Adipocyte (in vitro differentiated cells): Measurements from ENCODE around the gene NABP2.

Source experiments
- DNase-seq: peaks from one replicate; pipeline ENCODE4 v3.0.0-alpha.2; 2015; ENCODE audit warnings: low read depth
- H3K27me3 ChIP-seq: replicated peaks from 2 replicates; pipeline ENCODE4 v1.7.0; 2013; ENCODE audit warnings: mild to moderate bottlenecking, low read length, moderate library complexity; ENCODE audit not compliant: control insufficient read depth, insufficient read depth
- H3K36me3 ChIP-seq: 2 replicates; pipeline ENCODE4 v1.7.0; 2013; ENCODE audit warnings: low read length, mild to moderate bottlenecking, moderate library complexity; ENCODE audit not compliant: control insufficient read depth, insufficient read depth, severe bottlenecking
- H3K4me1 ChIP-seq: 2 replicates; pipeline ENCODE4 v1.7.0; 2013; ENCODE audit warnings: mild to moderate bottlenecking, low read length, moderate library complexity; ENCODE audit not compliant: control insufficient read depth, insufficient read depth
- H3K4me3 ChIP-seq: 2 replicates; pipeline ENCODE4 v1.7.0; 2013; ENCODE audit warnings: mild to moderate bottlenecking, low read length, moderate library complexity
- H3K9ac ChIP-seq: 2 replicates; pipeline ENCODE4 v1.7.0; 2013; ENCODE audit warnings: mild to moderate bottlenecking, low read length, moderate library complexity
- H3K9me3 ChIP-seq: 2 replicates; pipeline ENCODE4 v1.7.0; 2013; ENCODE audit warnings: mild to moderate bottlenecking, low read length, moderate library complexity; ENCODE audit not compliant: control insufficient read depth

Gene NABP2

GRCh38 chr12:56230432-56231183, 6.5 kb downstream of the NABP2 start:
- H3K9me3 ChIP-seq, result no peaks in the 10 kb centered on the region
- H3K36me3 ChIP-seq, result no peaks in the 10 kb centered on the region
- H3K4me3 ChIP-seq, result no peak overlapping the region
- no peak overlapping the region for H3K9ac ChIP-seq
- no peak for DNase-seq
- no peaks in the 10 kb centered on the region for H3K27me3 ChIP-seq
- H3K4me1 ChIP-seq, result no peaks in the 10 kb centered on the region

- H3K4me1 ChIP-seq, result no peaks in the 10 kb centered on the region
- no peaks in the 10 kb centered on the region for H3K27me3 ChIP-seq
- no peaks in the 10 kb centered on the region for H3K9me3 ChIP-seq
- H3K36me3 ChIP-seq, result no peaks in the 10 kb centered on the region
- no peak overlapping the region for H3K9ac ChIP-seq
- no peak overlapping the region for H3K4me3 ChIP-seq
- DNase-seq, result no peak
Observed at GRCh38 chr12:56231184-56231582, 7.0 kb downstream of the NABP2 start.

GRCh38 chr12:56234746-56235436, 10.7 kb downstream of the NABP2 start:
- Histone ChIP-seq H3K9me3 (no peaks in the 10 kb centered on the region), H3K36me3 (peaks cover 7% of the 10 kb centered on the region)

GRCh38 chr12:56236091-56236490, 11.9 kb downstream of the NABP2 start:
- Histone ChIP-seq H3K9me3 (no peaks in the 10 kb centered on the region), H3K27me3 (no peaks in the 10 kb centered on the region), H3K4me3 (no peak overlapping the region), H3K4me1 (no peaks in the 10 kb centered on the region), H3K36me3 (peaks cover 17% of the 10 kb centered on the region), H3K9ac (no peak overlapping the region)
- DNase-seq, result no peak

More at GRCh38 chr12:56234746-56235436, 10.7 kb downstream of the NABP2 start:
- H3K27me3 ChIP-seq, result no peaks in the 10 kb centered on the region
- no peak for DNase-seq
- H3K4me3 ChIP-seq, result no peak overlapping the region
- H3K4me1 ChIP-seq, result no peaks in the 10 kb centered on the region
- H3K9ac ChIP-seq, result no peak overlapping the region

- H3K36me3 ChIP-seq, result peaks cover 25% of the 10 kb centered on the region
- no peak overlapping the region for H3K4me3 ChIP-seq
- H3K9me3 ChIP-seq, result no peaks in the 10 kb centered on the region
- no peaks in the 10 kb centered on the region for H3K4me1 ChIP-seq
- no peak overlapping the region for H3K9ac ChIP-seq
- no peak for DNase-seq
- H3K27me3 ChIP-seq, result no peaks in the 10 kb centered on the region
Observed at GRCh38 chr12:56236985-56237384, 12.8 kb downstream of the NABP2 start.

- H3K9me3 ChIP-seq, result no peaks in the 10 kb centered on the region
- no peaks in the 10 kb centered on the region for H3K27me3 ChIP-seq
- H3K4me1 ChIP-seq, result no peaks in the 10 kb centered on the region
- peaks cover 31% of the 10 kb centered on the region for H3K36me3 ChIP-seq
- H3K4me3 ChIP-seq, result no peak overlapping the region
- no peak overlapping the region for H3K9ac ChIP-seq
- DNase-seq, result no peak
Observed at GRCh38 chr12:56237552-56237951, 13.4 kb downstream of the NABP2 start.

- peaks cover 67% of the 10 kb centered on the region for H3K36me3 ChIP-seq
Observed at GRCh38 chr12:56241424-56242303, 17.5 kb downstream of the NABP2 start.

GRCh38 chr12:56242986-56243385, 18.8 kb downstream of the NABP2 start:
- Histone ChIP-seq H3K9ac (no peak overlapping the region), H3K4me3 (no peak overlapping the region), H3K36me3 (peaks cover 79% of the 10 kb centered on the region), H3K27me3 (no peaks in the 10 kb centered on the region), H3K9me3 (no peaks in the 10 kb centered on the region), H3K4me1 (peaks cover 12% of the 10 kb centered on the region)
- no peak for DNase-seq

More at GRCh38 chr12:56241424-56242303, 17.5 kb downstream of the NABP2 start:
- Histone ChIP-seq H3K9ac (no peak overlapping the region), H3K4me1 (peaks cover 12% of the 10 kb centered on the region), H3K27me3 (no peaks in the 10 kb centered on the region), H3K4me3 (no peak overlapping the region), H3K9me3 (no peaks in the 10 kb centered on the region)
- no peak for DNase-seq

GRCh38 chr12:56243731-56244181, 19.6 kb downstream of the NABP2 start:
- Histone ChIP-seq H3K4me1 (peaks cover 12% of the 10 kb centered on the region), H3K9me3 (no peaks in the 10 kb centered on the region), H3K36me3 (peaks cover 87% of the 10 kb centered on the region), H3K27me3 (no peaks in the 10 kb centered on the region), H3K4me3 (no peak overlapping the region), H3K9ac (peak overlapping the region; percentile 56)
- peak; percentile 11 for DNase-seq

GRCh38 chr12:56244494-56244893, 20.4 kb downstream of the NABP2 start:
- no peaks in the 10 kb centered on the region for H3K9me3 ChIP-seq
- no peak overlapping the region for H3K4me3 ChIP-seq
- H3K36me3 ChIP-seq, result peaks cover 91% of the 10 kb centered on the region
- peaks cover 12% of the 10 kb centered on the region for H3K4me1 ChIP-seq
- H3K9ac ChIP-seq, result peak overlapping the region; percentile 56
- no peaks in the 10 kb centered on the region for H3K27me3 ChIP-seq
- DNase-seq, result no peak

GRCh38 chr12:56247923-56248322, 23.8 kb downstream of the NABP2 start:
- no peak for DNase-seq
- H3K4me3 ChIP-seq, result no peak overlapping the region
- H3K36me3 ChIP-seq, result peaks cover 88% of the 10 kb centered on the region
- no peak overlapping the region for H3K9ac ChIP-seq
- no peaks in the 10 kb centered on the region for H3K9me3 ChIP-seq
- H3K27me3 ChIP-seq, result no peaks in the 10 kb centered on the region
- peaks cover 12% of the 10 kb centered on the region for H3K4me1 ChIP-seq
